Lower leg skin (tissue), 3 donors: ENCODE data around the gene ADGRG6.

Experiments used
- POLR2A ChIP-seq, 2 donors: fragments of 450-650 bp; IDR thresholded peaks; one replicate each; pipeline ENCODE4 v1.6.1; 2016 to 2017; ENCODE audit warnings: antibody characterized with exemption in 2 of 2, mild to moderate bottlenecking in 1 of 2, moderate library complexity in 1 of 2
- TF ChIP-seq, protein P1 (sequence below), 3 donors: fragments of 450-650 bp; IDR thresholded peaks; one replicate each; pipeline ENCODE4 v1.5.1; 2016; ENCODE audit warnings: antibody characterized with exemption in 3 of 3, mild to moderate bottlenecking in 3 of 3, moderate library complexity in 2 of 3

DNA sequence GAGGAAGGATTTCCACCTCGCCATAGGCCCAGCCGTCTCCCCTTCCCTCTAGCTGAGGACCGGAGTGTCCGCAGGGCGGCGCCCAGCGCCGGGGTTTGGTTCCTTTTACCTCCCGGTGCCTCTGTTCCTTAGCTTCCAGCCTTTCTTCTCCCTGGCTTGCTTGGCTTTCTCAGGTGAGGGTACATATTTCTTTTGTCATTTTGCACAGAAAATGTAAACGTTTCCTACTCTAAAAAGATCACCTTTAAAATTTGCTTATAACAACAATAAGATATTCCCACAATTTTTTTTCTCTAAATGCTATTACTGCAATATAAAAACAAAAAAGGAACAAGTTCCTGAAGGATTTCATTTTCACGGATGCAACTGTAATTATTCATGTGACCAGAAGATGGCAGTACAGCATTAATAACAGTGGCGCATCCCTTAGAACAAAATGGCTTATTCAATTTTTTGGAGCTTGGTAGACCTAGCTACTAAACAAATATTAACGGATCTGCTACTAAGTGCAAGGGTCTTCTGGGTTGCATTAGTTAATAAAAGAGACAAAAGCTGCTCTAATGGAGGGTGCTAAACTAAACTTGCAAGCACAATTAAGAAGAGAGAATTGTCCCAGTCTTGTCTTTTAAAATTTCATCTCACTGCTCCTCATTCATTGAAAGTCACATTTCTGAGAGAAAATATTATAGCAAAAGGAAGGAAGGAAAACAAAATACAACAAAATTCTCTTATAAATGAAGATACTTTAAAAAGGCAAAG is 172.9 kb downstream of the ADGRG6 start:
- TF ChIP-seq, protein P1, sequence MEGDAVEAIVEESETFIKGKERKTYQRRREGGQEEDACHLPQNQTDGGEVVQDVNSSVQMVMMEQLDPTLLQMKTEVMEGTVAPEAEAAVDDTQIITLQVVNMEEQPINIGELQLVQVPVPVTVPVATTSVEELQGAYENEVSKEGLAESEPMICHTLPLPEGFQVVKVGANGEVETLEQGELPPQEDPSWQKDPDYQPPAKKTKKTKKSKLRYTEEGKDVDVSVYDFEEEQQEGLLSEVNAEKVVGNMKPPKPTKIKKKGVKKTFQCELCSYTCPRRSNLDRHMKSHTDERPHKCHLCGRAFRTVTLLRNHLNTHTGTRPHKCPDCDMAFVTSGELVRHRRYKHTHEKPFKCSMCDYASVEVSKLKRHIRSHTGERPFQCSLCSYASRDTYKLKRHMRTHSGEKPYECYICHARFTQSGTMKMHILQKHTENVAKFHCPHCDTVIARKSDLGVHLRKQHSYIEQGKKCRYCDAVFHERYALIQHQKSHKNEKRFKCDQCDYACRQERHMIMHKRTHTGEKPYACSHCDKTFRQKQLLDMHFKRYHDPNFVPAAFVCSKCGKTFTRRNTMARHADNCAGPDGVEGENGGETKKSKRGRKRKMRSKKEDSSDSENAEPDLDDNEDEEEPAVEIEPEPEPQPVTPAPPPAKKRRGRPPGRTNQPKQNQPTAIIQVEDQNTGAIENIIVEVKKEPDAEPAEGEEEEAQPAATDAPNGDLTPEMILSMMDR (IDR thresholded peaks at IDR 0.05) = no peak
- TF ChIP-seq POLR2A (IDR thresholded peaks at IDR 0.05) = no peak
